IMR-90 (cell line): Measurements from ENCODE around the gene CFAP73. TPM values are rescaled to one million over a fixed set of nuclear protein-coding genes. Genes with fewer than 3 reads are reported as not detected.

Source experiments
- ATAC-seq: fragments of 200-7000 bp; cut with Tn5 transposase; 2 replicates; pipeline ENCODE4 v1.9.1; 2020; ENCODE audit warnings: low read depth, mild to moderate bottlenecking, moderate library complexity
- BruUV-seq: library from RNA; stranded (reverse); fragments of 400-500 nt; replicated peaks from 2 replicates; lab custom pipeline; 2021; lab: Mats Ljungman, UMichigan
- CTCF ChIA-PET: fragments of 300-600 bp; formaldehyde crosslinking; extraction: SDS; loops from one replicate; lab custom pipeline; 2021; ENCODE audit warnings: antibody characterized with exemption; lab: Yijun Ruan, JAX
- POLR2A ChIA-PET: fragments of 300-600 bp; sonication (Branson Sonifier 250); formaldehyde crosslinking; loops from one replicate; lab custom pipeline; 2022; ENCODE audit warnings: antibody characterized with exemption; ENCODE audit not compliant: unreplicated experiment; lab: Charles Lee
- DNase-seq: peaks from one replicate; pipeline ENCODE4 v3.0.0; 2013
- H2AFZ ChIP-seq: replicated peaks from 2 replicates; pipeline ENCODE3; 2013; ENCODE audit warnings: low read length, mild to moderate bottlenecking; ENCODE audit not compliant: poor library complexity
- H2AK5ac ChIP-seq: 2 replicates; pipeline ENCODE4 v1.6.1; 2013; ENCODE audit warnings: low read depth, low read length, inconsistent platforms
- H2AK9ac ChIP-seq: replicated peaks from 2 replicates; pipeline ENCODE3; 2013; ENCODE audit warnings: mild to moderate bottlenecking, low read depth, low read length, moderate library complexity; ENCODE audit not compliant: poor library complexity
- H2BK120ac ChIP-seq: 2 replicates; pipeline ENCODE4 v1.6.1; 2013; ENCODE audit warnings: low read depth, low read length, inconsistent platforms
- H2BK15ac ChIP-seq: 3 replicates; pipeline ENCODE4 v1.6.1; 2013; ENCODE audit warnings: low read depth, low read length, inconsistent platforms
- H2BK20ac ChIP-seq: 2 replicates; pipeline ENCODE4 v1.6.1; 2013; ENCODE audit warnings: low read depth, mild to moderate bottlenecking, inconsistent platforms, low read length, moderate library complexity
- H2BK5ac ChIP-seq: 2 replicates; pipeline ENCODE4 v1.6.1; 2013; ENCODE audit warnings: mild to moderate bottlenecking, low read depth, low read length, inconsistent platforms; ENCODE audit not compliant: poor library complexity, severe bottlenecking
- H3K14ac ChIP-seq: replicated peaks from 2 replicates; pipeline ENCODE4 v1.6.1; 2013; ENCODE audit warnings: low read depth, low read length, inconsistent platforms
- H3K18ac ChIP-seq: 2 replicates; pipeline ENCODE4 v1.6.1; 2013; ENCODE audit warnings: low read depth, low read length, control low read depth
- H3K23ac ChIP-seq: 2 replicates; pipeline ENCODE4 v1.6.1; 2013; ENCODE audit warnings: low read depth, low read length, inconsistent platforms
- H3K27ac ChIP-seq: 2 replicates; pipeline ENCODE4 v1.5.1; 2013; ENCODE audit warnings: mild to moderate bottlenecking, control low read depth, low read length; ENCODE audit not compliant: insufficient read depth
- H3K27me3 ChIP-seq: 2 replicates; pipeline ENCODE4 v1.6.1; 2013; ENCODE audit warnings: low read length; ENCODE audit not compliant: control insufficient read depth, insufficient read depth
- H3K36me3 ChIP-seq: 2 replicates; pipeline ENCODE4 v1.6.1; 2013; ENCODE audit warnings: low read length, mixed read lengths; ENCODE audit not compliant: control insufficient read depth, insufficient read depth
- H3K4ac ChIP-seq: 2 replicates; pipeline ENCODE4 v1.6.1; 2013; ENCODE audit warnings: low read depth, low read length, inconsistent platforms
- H3K4me1 ChIP-seq: 2 replicates; pipeline ENCODE4 v1.6.1; 2013; ENCODE audit warnings: low read length, mixed read lengths; ENCODE audit not compliant: control insufficient read depth, insufficient read depth
- H3K4me2 ChIP-seq: 2 replicates; pipeline ENCODE4 v1.6.1; 2013; ENCODE audit warnings: low read depth, mild to moderate bottlenecking, control low read depth, low read length, moderate library complexity
- H3K4me3 ChIP-seq: 2 replicates; pipeline ENCODE4 v1.5.1; 2013; ENCODE audit warnings: low read depth, mild to moderate bottlenecking, control low read depth, low read length, moderate library complexity; ENCODE audit not compliant: insufficient read depth
- H3K56ac ChIP-seq: 2 replicates; pipeline ENCODE4 v1.6.1; 2013; ENCODE audit warnings: low read length, inconsistent platforms; ENCODE audit not compliant: insufficient read depth; ENCODE audit errors: extremely low read depth
- H3K79me1 ChIP-seq, 2 experiments: 2 replicates each; pipeline ENCODE4 v1.6.1; 2013; ENCODE audit warnings: low read length in 2 of 2, inconsistent platforms in 1 of 2, low read depth in 1 of 2
- H3K9ac ChIP-seq: 2 replicates; pipeline ENCODE4 v1.6.1; 2013; ENCODE audit warnings: low read depth, low read length, control low read depth
- H3K9me1 ChIP-seq: 2 replicates; pipeline ENCODE4 v1.6.1; 2013; ENCODE audit warnings: low read length, inconsistent platforms; ENCODE audit not compliant: insufficient read depth
- H3K9me3 ChIP-seq: 2 replicates; pipeline ENCODE4 v1.6.1; 2013; ENCODE audit warnings: low read length; ENCODE audit not compliant: control insufficient read depth, insufficient read depth
- H4K20me1 ChIP-seq: 2 replicates; pipeline ENCODE4 v1.6.1; 2013; ENCODE audit warnings: low read length, inconsistent platforms; ENCODE audit not compliant: insufficient read depth
- H4K5ac ChIP-seq: 2 replicates; pipeline ENCODE4 v1.6.1; 2013; ENCODE audit warnings: mild to moderate bottlenecking, low read depth, low read length, control low read depth
- H4K8ac ChIP-seq, 2 experiments: 2 replicates each; pipeline ENCODE4 v1.6.1; 2013; ENCODE audit warnings: low read depth in 2 of 2, low read length in 2 of 2, control low read depth in 1 of 2, inconsistent platforms in 1 of 2
- H4K91ac ChIP-seq: 2 replicates; pipeline ENCODE4 v1.6.1; 2013; ENCODE audit warnings: low read depth, low read length, inconsistent platforms; ENCODE audit not compliant: insufficient read depth
- BHLHE40 ChIP-seq: fragments of 150-350 bp; IDR thresholded peaks from 2 replicates; pipeline ENCODE4 v1.6.1; 2016; ENCODE audit warnings: mild to moderate bottlenecking, low read depth, low read length
- CEBPB ChIP-seq: IDR thresholded peaks from 2 replicates; pipeline ENCODE4 v1.6.1; 2012; ENCODE audit warnings: low read depth, low read length, improper control_type of control experiment
- CHD1 ChIP-seq: IDR thresholded peaks from 2 replicates; pipeline ENCODE4 v1.6.1; 2012; ENCODE audit warnings: low read depth, low read length, improper control_type of control experiment
- CTCF ChIP-seq: conservative IDR thresholded peaks from 2 replicates; pipeline ENCODE4 v1.5.1; 2012; ENCODE audit warnings: mild to moderate bottlenecking, low read depth, low read length, improper control_type of control experiment
- ELK1 ChIP-seq: fragments of 150-350 bp; IDR thresholded peaks from 2 replicates; pipeline ENCODE4 v1.6.1; 2016; ENCODE audit warnings: low read depth, mild to moderate bottlenecking, low read length, moderate library complexity, borderline replicate concordance
- FOS ChIP-seq: fragments of 150-350 bp; IDR thresholded peaks from 2 replicates; pipeline ENCODE4 v1.6.1; 2016; ENCODE audit warnings: low read depth, low read length
- MAFK ChIP-seq: IDR thresholded peaks from 2 replicates; pipeline ENCODE4 v1.6.1; 2012; ENCODE audit warnings: low read depth, low read length, improper control_type of control experiment
- MXI1 ChIP-seq: IDR thresholded peaks from 2 replicates; pipeline ENCODE4 v1.6.1; 2012; ENCODE audit warnings: low read depth, mild to moderate bottlenecking, low read length, moderate library complexity, borderline replicate concordance
- NFE2L2 ChIP-seq: fragments of 150-350 bp; IDR thresholded peaks from 2 replicates; pipeline ENCODE4 v1.6.1; 2016; ENCODE audit warnings: low read depth, mild to moderate bottlenecking, low read length
- POLR2A ChIP-seq: IDR thresholded peaks from 2 replicates; pipeline ENCODE4 v1.6.1; 2012; ENCODE audit warnings: mild to moderate bottlenecking, low read depth, low read length
- RAD21 ChIP-seq: IDR thresholded peaks from 2 replicates; pipeline ENCODE4 v1.6.1; 2012; ENCODE audit warnings: low read length, improper control_type of control experiment
- RCOR1 ChIP-seq: IDR thresholded peaks from 2 replicates; pipeline ENCODE4 v1.6.1; 2012; ENCODE audit warnings: mild to moderate bottlenecking, low read length, improper control_type of control experiment; ENCODE audit not compliant: insufficient replicate concordance
- RFX5 ChIP-seq: IDR thresholded peaks from 2 replicates; pipeline ENCODE4 v1.8.0; 2012; ENCODE audit warnings: low read depth, mild to moderate bottlenecking, low read length, moderate library complexity
- SMC3 ChIP-seq: fragments of 150-350 bp; IDR thresholded peaks from 2 replicates; pipeline ENCODE4 v1.6.1; 2016; ENCODE audit warnings: low read depth, mild to moderate bottlenecking, antibody characterized with exemption, low read length, moderate library complexity
- WGBS, 2 experiments: methylation state at CpG; one replicate each; pipeline versions ENCODE4 v1.1.5 to v1.1.7; 2013; ENCODE audit warnings: missing lambda C conversion rate in 2 of 2; ENCODE audit not compliant: insufficient read length in 1 of 2; ENCODE audit errors: extremely low coverage in 2 of 2; 5-methylcytosine and 5-hydroxymethylcytosine counted together
- dilution Hi-C: fragments of 300-500 bp; cut with HindIII; formaldehyde crosslinking; loops from one replicate; pipeline ENCODE4 v1.14.3; 2018; ENCODE audit warnings: low sequenced_read_pairs; ENCODE audit not compliant: unreplicated experiment
- in situ Hi-C: fragments of 300-500 bp; cut with MboI; formaldehyde crosslinking; loops from 3 replicates; pipeline ENCODE4 v1.14.3; 2019; ENCODE audit warnings: low sequenced_read_pairs, inconsistent platforms, mixed read lengths
- intact Hi-C: fragments of 100-400 bp; cut with micrococcal nuclease; formaldehyde crosslinking; loops from 2 replicates; pipeline ENCODE4 v1.10.0; 2022
- polyA plus RNA-seq, 3 experiments: library from polyadenylated mRNA; depleted of rRNA; stranded (reverse); fragments of >200 nt; gene quantifications; 2 replicates each; pipeline ENCODE4 v1.2.3, GENCODE V29; 2012; ENCODE audit warnings: low replicate concordance in 1 of 3
- total RNA-seq: library from RNA; depleted of rRNA; stranded (reverse); fragments of >200 nt; gene quantifications from 2 replicates; pipeline ENCODE4 v1.2.3, GENCODE V29; 2012

The CFAP73 gene
- total and polyA plus RNA-seq, 2 of the 4 experiments (the other 2 are of a cell fraction): not detected

- H4K8ac ChIP-seq: no peak overlapping the region
- no peak overlapping the region for H2BK5ac ChIP-seq
- DNase-seq (no peak), ATAC-seq (no peak)
- H2BK15ac ChIP-seq: no peak overlapping the region
- no peaks in the 10 kb centered on the region; the same call in 1 of the 2 replicates for H3K4me1 ChIP-seq
- no peak overlapping the region for H3K4ac ChIP-seq
- H2BK20ac ChIP-seq: no peak overlapping the region
- TF ChIP-seq MAFK (no peak), POLR2A (no peak), CTCF (no peak), BHLHE40 (no peak), SMC3 (no peak), RAD21 (no peak), CHD1 (no peak), RFX5 (no peak), MXI1 (no peak), FOS (no peak), CEBPB (no peak), RCOR1 (no peak), NFE2L2 (no peak), ELK1 (no peak)
- H3K56ac ChIP-seq: no peak overlapping the region
- peaks cover 2% of the 10 kb centered on the region for H4K20me1 ChIP-seq
- H2AFZ ChIP-seq: no peak overlapping the region
- dilution Hi-C loops (no loop called here), in situ Hi-C loops (loop anchor here (5.0 kb wide), 1 partner anchor 122 kb away; no protein-coding TSS in a partner anchor), intact Hi-C loops (no loop called here)
- H3K18ac ChIP-seq: no peak overlapping the region
- ChIA-PET CTCF (no interaction called here), POLR2A (no interaction called here)
- H3K9me1 ChIP-seq: no peaks in the 10 kb centered on the region
- H3K23ac ChIP-seq: no peak overlapping the region
- H4K91ac ChIP-seq: no peak overlapping the region
- BruUV-seq: no TSS peak
- no peak overlapping the region for H3K14ac ChIP-seq
- no peaks in the 10 kb centered on the region for H3K27me3 ChIP-seq
- no peak overlapping the region for H3K4me2 ChIP-seq
- H3K9me3 ChIP-seq: no peaks in the 10 kb centered on the region
- H4K5ac ChIP-seq: no peak overlapping the region
- H3K36me3 ChIP-seq: peaks cover 73% of the 10 kb centered on the region
- H2AK9ac ChIP-seq: no peak overlapping the region
- WGBS, 2 experiments: 90% methylated on average over 8 of the region's 13 CpGs; no CpG with 5 or more reads in 1 of the 2 experiments
- H3K9ac ChIP-seq: no peak overlapping the region
- H2BK120ac ChIP-seq: no peak overlapping the region
- H3K4me3 ChIP-seq: no peak overlapping the region
- no peak overlapping the region for H3K27ac ChIP-seq
- peaks cover 5 to 7% of the 10 kb centered on the region in 2 experiments; a peak in 2 of 4 replicates for H3K79me1 ChIP-seq
- H2AK5ac ChIP-seq: no peak overlapping the region
Observed at GRCh38 chr12:113169697-113170096, 20.2 kb downstream of the CFAP73 start.
